ENCODE measurements around the gene MBNL2.
"Not testable (repeated sequence)": the region's sequence is repeated elsewhere in the genome, so short reads cannot be mapped to it uniquely, and the experiment has no call there.

The MBNL2 gene

GRCh38 chr13:97221989-97222700 lies at the start of gene MBNL2:
Gene MBNL2, plus strand, starts transcription at chr13:97222333. Its CDS starts 53,903 bp downstream, at chr13:97276236.
- peak; percentile 90 for DNase-seq

GRCh38 chr13:97174638-97175037 lies 47.5 kb upstream of the MBNL2 start:
- DNase-seq, result no peak

- DNase-seq, result no peak
Measured at GRCh38 chr13:97175041-97175440, 47.1 kb upstream of the MBNL2 start.

- DNase-seq, result no peak
Measured at GRCh38 chr13:97179501-97179900, 42.6 kb upstream of the MBNL2 start.

GRCh38 chr13:97182111-97182890 lies 39.8 kb upstream of the MBNL2 start:
- no peak for DNase-seq

- DNase-seq, result no peak
Measured at GRCh38 chr13:97185291-97185690, 36.8 kb upstream of the MBNL2 start.

- DNase-seq, result no peak
Measured at GRCh38 chr13:97185751-97186150, 36.4 kb upstream of the MBNL2 start.

GRCh38 chr13:97188207-97188606 lies 33.9 kb upstream of the MBNL2 start:
- no peak for DNase-seq

GRCh38 chr13:97189928-97190327 lies 32.2 kb upstream of the MBNL2 start:
- no peak for DNase-seq

- DNase-seq, result no peak
Measured at GRCh38 chr13:97191142-97191541, 31.0 kb upstream of the MBNL2 start.

GRCh38 chr13:97191615-97192014 lies 30.5 kb upstream of the MBNL2 start:
- no peak for DNase-seq

GRCh38 chr13:97192166-97192565 lies 30.0 kb upstream of the MBNL2 start:
- no peak for DNase-seq

GRCh38 chr13:97193577-97193976 lies 28.6 kb upstream of the MBNL2 start:
- no peak for DNase-seq

GRCh38 chr13:97194479-97194878 lies 27.7 kb upstream of the MBNL2 start:
- DNase-seq, result no peak

- no peak for DNase-seq
Measured at GRCh38 chr13:97196340-97196739, 25.8 kb upstream of the MBNL2 start.

GRCh38 chr13:97198753-97199152 lies 23.4 kb upstream of the MBNL2 start:
- DNase-seq, result no peak

GRCh38 chr13:97199451-97199850 lies 22.7 kb upstream of the MBNL2 start:
- no peak for DNase-seq

- no peak for DNase-seq
Measured at GRCh38 chr13:97200081-97200942, 21.8 kb upstream of the MBNL2 start.

- no peak for DNase-seq
Measured at GRCh38 chr13:97202761-97203160, 19.4 kb upstream of the MBNL2 start.

GRCh38 chr13:97205465-97205864 lies 16.7 kb upstream of the MBNL2 start:
- no peak for DNase-seq

GRCh38 chr13:97205982-97206381 lies 16.2 kb upstream of the MBNL2 start:
- no peak for DNase-seq

GRCh38 chr13:97207252-97207651 lies 14.9 kb upstream of the MBNL2 start:
- not testable (repeated sequence) for DNase-seq

GRCh38 chr13:97211300-97211699 lies 10.8 kb upstream of the MBNL2 start:
- DNase-seq, result no peak
